ENCODE results near the gene EEF1A2. TPM values are rescaled to one million over a fixed set of nuclear protein-coding genes. Genes with fewer than 3 reads are reported as not detected.

The EEF1A2 gene
- total RNA-seq, 4 donors from 2014 or later = 1.1 to 1.5 TPM; not detected in 2

DNA sequence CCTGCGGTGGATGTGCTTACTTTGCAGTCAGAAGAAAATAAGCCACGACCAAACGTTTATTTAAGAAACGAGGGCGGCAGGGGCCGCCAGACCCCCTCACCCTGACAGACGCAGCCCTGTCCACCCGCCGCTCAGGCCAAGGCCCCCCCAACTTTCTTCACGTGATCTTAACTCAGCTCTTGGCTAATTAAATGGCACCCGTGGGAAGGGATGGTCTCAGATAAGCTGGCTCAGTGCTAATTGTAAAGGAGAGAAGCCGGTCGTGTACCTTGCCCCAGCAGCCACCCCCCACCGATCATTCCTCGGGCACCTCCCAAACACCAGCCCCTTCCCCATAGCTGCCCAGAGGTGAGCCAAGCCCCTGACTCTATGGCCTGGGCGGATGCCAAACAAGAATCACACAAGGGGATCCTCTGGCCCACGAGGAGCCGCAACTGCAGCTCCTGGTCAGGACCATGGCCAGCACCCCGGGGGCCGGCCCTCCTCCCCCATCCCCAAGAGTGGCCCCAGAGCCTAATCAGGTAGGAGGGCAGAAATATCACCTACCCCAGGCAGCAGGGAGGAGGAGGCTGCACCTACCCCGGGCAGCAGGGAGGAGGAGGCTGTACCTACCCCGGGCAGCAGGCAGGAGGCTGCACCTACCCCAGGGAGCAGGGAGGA lies 37.6 kb downstream of the EEF1A2 start:
- Histone ChIP-seq H3K4me3 (no peak overlapping the region), H3K9me3 (no peaks in the 10 kb centered on the region), H3K36me3 (no peaks in the 10 kb centered on the region), H3K27ac (no peak overlapping the region), H3K4me1 (no peaks in the 10 kb centered on the region), H3K27me3 (peaks cover 0 to 9% of the 10 kb centered on the region in 2 donors)
- no peak for DNase-seq
- TF ChIP-seq, protein P1, sequence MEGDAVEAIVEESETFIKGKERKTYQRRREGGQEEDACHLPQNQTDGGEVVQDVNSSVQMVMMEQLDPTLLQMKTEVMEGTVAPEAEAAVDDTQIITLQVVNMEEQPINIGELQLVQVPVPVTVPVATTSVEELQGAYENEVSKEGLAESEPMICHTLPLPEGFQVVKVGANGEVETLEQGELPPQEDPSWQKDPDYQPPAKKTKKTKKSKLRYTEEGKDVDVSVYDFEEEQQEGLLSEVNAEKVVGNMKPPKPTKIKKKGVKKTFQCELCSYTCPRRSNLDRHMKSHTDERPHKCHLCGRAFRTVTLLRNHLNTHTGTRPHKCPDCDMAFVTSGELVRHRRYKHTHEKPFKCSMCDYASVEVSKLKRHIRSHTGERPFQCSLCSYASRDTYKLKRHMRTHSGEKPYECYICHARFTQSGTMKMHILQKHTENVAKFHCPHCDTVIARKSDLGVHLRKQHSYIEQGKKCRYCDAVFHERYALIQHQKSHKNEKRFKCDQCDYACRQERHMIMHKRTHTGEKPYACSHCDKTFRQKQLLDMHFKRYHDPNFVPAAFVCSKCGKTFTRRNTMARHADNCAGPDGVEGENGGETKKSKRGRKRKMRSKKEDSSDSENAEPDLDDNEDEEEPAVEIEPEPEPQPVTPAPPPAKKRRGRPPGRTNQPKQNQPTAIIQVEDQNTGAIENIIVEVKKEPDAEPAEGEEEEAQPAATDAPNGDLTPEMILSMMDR (IDR thresholded peaks at IDR 0.05) = no peak
- TF ChIP-seq POLR2A (IDR thresholded peaks at IDR 0.05) = no peak
- intact Hi-C loops (cut with DNase I; ENCODE audit: low total_unique reads) = no loop called here

DNA sequence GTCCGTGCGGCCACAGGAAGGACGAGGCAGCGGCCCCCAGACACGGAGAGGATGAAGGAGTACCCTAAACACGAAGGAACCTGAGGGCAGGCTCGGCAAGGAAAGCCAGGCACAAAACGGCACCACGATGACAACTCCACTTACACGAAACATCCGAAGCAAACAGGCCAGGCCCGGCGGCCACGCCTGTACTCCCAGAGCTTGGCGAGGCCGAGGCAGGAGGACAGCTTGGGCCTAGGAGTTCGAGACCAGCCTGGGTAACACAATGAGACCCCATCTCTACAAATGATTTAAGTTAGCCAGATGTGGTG lies 39.9 kb downstream of the EEF1A2 start:
- H3K27ac ChIP-seq = no peak overlapping the region
- H3K4me1 ChIP-seq = no peaks in the 10 kb centered on the region
- no peaks in the 10 kb centered on the region for H3K9me3 ChIP-seq
- H3K36me3 ChIP-seq = no peaks in the 10 kb centered on the region
- DNase-seq = no peak
- intact Hi-C loops (cut with DNase I; ENCODE audit: low total_unique reads) = no loop called here
- TF ChIP-seq POLR2A (IDR thresholded peaks at IDR 0.05) = no peak
- TF ChIP-seq, protein P1 (IDR thresholded peaks at IDR 0.05) = no peak
- peaks cover 0 to 19% of the 10 kb centered on the region in 2 donors for H3K27me3 ChIP-seq
- H3K4me3 ChIP-seq = no peak overlapping the region

DNA sequence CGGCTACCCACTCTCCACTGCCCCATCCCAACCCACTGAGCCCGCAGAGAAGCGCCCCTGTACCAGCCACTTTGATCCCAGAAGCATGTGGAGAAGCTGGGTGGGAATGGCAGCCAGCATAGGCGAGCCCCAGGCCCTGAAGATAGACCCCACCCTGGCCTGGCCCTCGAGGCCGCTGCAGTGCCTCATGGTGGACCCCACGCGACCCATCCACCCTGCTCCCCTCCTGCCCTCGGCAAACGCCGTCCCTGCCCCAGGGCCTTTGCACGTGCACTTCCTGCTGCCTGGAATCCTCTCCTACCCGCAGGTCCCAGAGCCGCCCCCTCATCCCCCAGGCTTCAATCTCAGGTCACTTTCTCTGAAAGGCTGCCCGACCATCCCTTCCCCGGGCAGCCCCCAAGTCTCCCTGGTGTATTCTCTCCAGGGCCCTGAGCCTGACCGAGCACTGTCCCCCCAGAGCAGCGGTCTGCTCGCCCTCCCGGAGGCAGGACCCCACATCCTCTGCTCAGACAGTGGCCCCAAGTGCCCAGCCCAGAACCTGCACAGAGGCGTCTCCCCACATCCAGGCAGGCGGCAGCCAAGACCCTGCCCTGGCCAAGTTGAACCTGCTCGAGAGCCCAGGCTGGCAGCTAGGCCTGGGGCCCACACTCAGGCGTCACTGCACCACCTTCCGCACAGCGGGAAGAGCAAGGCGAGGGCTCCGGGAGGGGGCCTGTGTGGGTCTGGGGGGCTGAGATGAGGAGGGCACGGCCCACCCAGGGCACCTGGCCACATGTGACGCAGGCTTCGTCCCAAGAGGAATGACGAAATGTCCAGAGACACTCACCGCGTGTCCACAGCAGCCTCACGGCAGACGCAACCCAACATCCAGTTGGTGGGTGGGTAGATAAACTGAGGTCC lies 40.5 kb downstream of the EEF1A2 start:
- DNase-seq = no peak
- Histone ChIP-seq H3K9me3 (no peaks in the 10 kb centered on the region), H3K27ac (no peak overlapping the region), H3K36me3 (no peaks in the 10 kb centered on the region), H3K4me3 (no peak overlapping the region), H3K27me3 (peaks cover 0 to 20% of the 10 kb centered on the region in 2 donors), H3K4me1 (no peaks in the 10 kb centered on the region)
- TF ChIP-seq, protein P1 (IDR thresholded peaks at IDR 0.05) = no peak
- no peak for TF ChIP-seq POLR2A (IDR thresholded peaks at IDR 0.05)
- intact Hi-C loops (cut with DNase I; ENCODE audit: low total_unique reads) = no loop called here

DNA sequence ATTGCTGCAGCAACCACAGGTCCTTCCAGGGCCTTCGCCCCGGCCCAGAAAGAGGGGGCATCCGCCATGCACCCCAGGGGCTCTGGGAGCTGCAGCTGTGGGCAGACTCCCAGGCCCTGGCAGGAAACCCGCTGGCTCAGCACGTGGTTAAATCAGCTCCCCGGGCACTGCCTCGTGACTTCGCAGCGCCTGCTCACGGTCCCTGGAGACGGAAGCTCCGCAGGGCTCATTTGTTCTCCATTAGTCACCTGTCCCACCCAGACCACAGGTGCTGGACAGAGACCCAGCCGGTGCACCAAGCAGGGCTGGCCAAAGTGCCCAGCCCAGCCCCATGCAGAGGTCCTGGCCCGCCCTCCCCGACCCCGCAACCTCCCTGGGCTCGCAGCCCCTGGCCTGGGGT lies 41.1 kb downstream of the EEF1A2 start:
- H3K4me3 ChIP-seq = no peak overlapping the region
- peaks cover 0 to 26% of the 10 kb centered on the region in 2 donors for H3K27me3 ChIP-seq
- intact Hi-C loops (cut with DNase I; ENCODE audit: low total_unique reads) = no loop called here
- H3K36me3 ChIP-seq = no peaks in the 10 kb centered on the region
- TF ChIP-seq, protein P1 (IDR thresholded peaks at IDR 0.05) = no peak
- no peak for TF ChIP-seq POLR2A (IDR thresholded peaks at IDR 0.05)
- H3K27ac ChIP-seq = no peak overlapping the region
- H3K9me3 ChIP-seq = no peaks in the 10 kb centered on the region
- no peaks in the 10 kb centered on the region for H3K4me1 ChIP-seq
- no peak for DNase-seq

Data from uterus (tissue), 4 donors.